Karpas-422 (cell line): Measurements from ENCODE around the gene ANO4. TPM values are rescaled to one million over a fixed set of nuclear protein-coding genes. Genes with fewer than 3 reads are reported as not detected.

Source experiments
- DNase-seq: peaks from one replicate; pipeline ENCODE4 v3.0.0-alpha.2; 2015
- H2AFZ ChIP-seq: fragments of 200-600 bp; sonication (generic); 2 replicates; pipeline ENCODE4 v1.6.1; 2014; ENCODE audit warnings: antibody characterized with exemption, low read length, mixed read lengths
- H3K27ac ChIP-seq: fragments of 200-600 bp; sonication (generic); 2 replicates; pipeline ENCODE4 v1.5.1; 2014; ENCODE audit warnings: mild to moderate bottlenecking, low read length, moderate library complexity
- H3K27me3 ChIP-seq: fragments of 200-600 bp; sonication (generic); 2 replicates; pipeline ENCODE4 v1.6.1; 2014; ENCODE audit warnings: low read length, mixed read lengths
- H3K36me3 ChIP-seq: fragments of 200-600 bp; sonication (generic); 2 replicates; pipeline ENCODE4 v1.6.1; 2014; ENCODE audit warnings: low read length, mixed read lengths; ENCODE audit not compliant: insufficient read depth
- H3K4me1 ChIP-seq: fragments of 200-600 bp; sonication (generic); 2 replicates; pipeline ENCODE4 v1.6.1; 2014; ENCODE audit warnings: mild to moderate bottlenecking, low read length, mixed read lengths
- H3K4me2 ChIP-seq: fragments of 200-600 bp; sonication (generic); 2 replicates; pipeline ENCODE4 v1.6.1; 2014; ENCODE audit warnings: low read length, low read depth, mild to moderate bottlenecking; ENCODE audit not compliant: poor library complexity, severe bottlenecking
- H3K4me3 ChIP-seq: fragments of 200-600 bp; sonication (generic); 2 replicates; pipeline ENCODE4 v1.5.1; 2014; ENCODE audit warnings: mild to moderate bottlenecking, antibody characterized with exemption, low read length, mixed read lengths
- H3K79me2 ChIP-seq: fragments of 200-600 bp; sonication (generic); 2 replicates; pipeline ENCODE4 v1.6.1; 2014; ENCODE audit warnings: mild to moderate bottlenecking, low read length, mixed read lengths
- H3K9ac ChIP-seq: fragments of 200-600 bp; sonication (generic); 2 replicates; pipeline ENCODE4 v1.6.0; 2014; ENCODE audit warnings: low read length
- H3K9me2 ChIP-seq: fragments of 200-600 bp; sonication (generic), shearing (Covaris generic); replicated peaks from 2 replicates; pipeline ENCODE4 v1.6.0; 2014; ENCODE audit warnings: mild to moderate bottlenecking, low read length, moderate library complexity; ENCODE audit not compliant: insufficient read depth
- H3K9me3 ChIP-seq: fragments of 300-700, 200-600 bp; sonication (generic); 2 replicates; pipeline ENCODE4 v1.6.1; 2014; ENCODE audit warnings: low read length, mixed read lengths
- H4K20me1 ChIP-seq: fragments of 200-600 bp; sonication (generic); 2 replicates; pipeline ENCODE4 v1.6.1; 2014; ENCODE audit warnings: mild to moderate bottlenecking, antibody characterized with exemption, low read length, low read depth; ENCODE audit not compliant: insufficient read depth
- total RNA-seq: library from RNA; depleted of rRNA; stranded (reverse); fragments of >200 nt; shearing (Covaris generic); gene quantifications from 2 replicates; pipeline ENCODE4 v1.2.3, GENCODE V29; 2014; ENCODE audit warnings: low replicate concordance

The ANO4 gene
- total RNA-seq, 1 experiment from 2014 or later, result not detected

GRCh38 chr12:100778967-100779590 lies 15.5 kb upstream of the ANO4 start:
- no peaks in the 10 kb centered on the region for H4K20me1 ChIP-seq
- H2AFZ ChIP-seq, result no peak overlapping the region
- H3K79me2 ChIP-seq, result no peaks in the 10 kb centered on the region
- H3K4me1 ChIP-seq, result no peaks in the 10 kb centered on the region
- H3K27ac ChIP-seq, result no peak overlapping the region
- 0 out of 2 replicates have a peak, but pooled peaks cover 2% of the 10 kb centered on the region for H3K27me3 ChIP-seq
- no peak overlapping the region for H3K9ac ChIP-seq
- DNase-seq, result no peak
- H3K4me2 ChIP-seq, result no peak overlapping the region
- no peaks in the 10 kb centered on the region for H3K36me3 ChIP-seq
- H3K4me3 ChIP-seq, result no peak overlapping the region
- H3K9me2 ChIP-seq, result no peaks in the 10 kb centered on the region
- H3K9me3 ChIP-seq, result no peaks in the 10 kb centered on the region

GRCh38 chr12:100789146-100789545 lies 5.4 kb upstream of the ANO4 start:
- no peaks in the 10 kb centered on the region for H3K27me3 ChIP-seq
- H2AFZ ChIP-seq, result no peak overlapping the region
- H3K9me2 ChIP-seq, result no peaks in the 10 kb centered on the region
- no peak overlapping the region for H3K9ac ChIP-seq
- H4K20me1 ChIP-seq, result no peaks in the 10 kb centered on the region
- no peaks in the 10 kb centered on the region for H3K4me1 ChIP-seq
- no peaks in the 10 kb centered on the region for H3K9me3 ChIP-seq
- no peak overlapping the region for H3K27ac ChIP-seq
- H3K4me3 ChIP-seq, result no peak overlapping the region
- H3K4me2 ChIP-seq, result no peak overlapping the region
- no peaks in the 10 kb centered on the region for H3K36me3 ChIP-seq
- DNase-seq, result no peak
- H3K79me2 ChIP-seq, result no peaks in the 10 kb centered on the region

GRCh38 chr12:100789975-100790374 lies 4.6 kb upstream of the ANO4 start:
- Histone ChIP-seq H3K4me3 (no peak overlapping the region), H3K4me2 (no peak overlapping the region), H2AFZ (no peak overlapping the region), H3K4me1 (no peaks in the 10 kb centered on the region), H3K79me2 (no peaks in the 10 kb centered on the region), H3K36me3 (no peaks in the 10 kb centered on the region), H3K9ac (no peak overlapping the region), H3K27ac (no peak overlapping the region), H4K20me1 (no peaks in the 10 kb centered on the region), H3K27me3 (no peaks in the 10 kb centered on the region), H3K9me2 (no peaks in the 10 kb centered on the region), H3K9me3 (no peaks in the 10 kb centered on the region)
- DNase-seq, result no peak

- Histone ChIP-seq H4K20me1 (no peaks in the 10 kb centered on the region), H3K9me2 (no peaks in the 10 kb centered on the region), H3K9ac (no peak overlapping the region), H3K79me2 (no peaks in the 10 kb centered on the region), H3K36me3 (no peaks in the 10 kb centered on the region), H3K27me3 (no peaks in the 10 kb centered on the region), H3K4me1 (no peaks in the 10 kb centered on the region), H3K4me3 (no peak overlapping the region), H3K4me2 (no peak overlapping the region), H2AFZ (no peak overlapping the region), H3K27ac (no peak overlapping the region), H3K9me3 (no peaks in the 10 kb centered on the region)
- no peak for DNase-seq
These were observed 4.0 kb upstream of the ANO4 start for GRCh38 chr12:100790552-100790951.

GRCh38 chr12:100793182-100793581 lies 1.4 kb upstream of the ANO4 start:
- Histone ChIP-seq H3K4me1 (no peaks in the 10 kb centered on the region), H3K9ac (no peak overlapping the region), H3K4me2 (no peak overlapping the region), H3K27ac (no peak overlapping the region), H4K20me1 (no peaks in the 10 kb centered on the region), H3K36me3 (no peaks in the 10 kb centered on the region), H3K9me2 (no peaks in the 10 kb centered on the region), H3K9me3 (no peaks in the 10 kb centered on the region), H3K79me2 (no peaks in the 10 kb centered on the region), H3K4me3 (no peak overlapping the region), H3K27me3 (no peaks in the 10 kb centered on the region), H2AFZ (no peak overlapping the region)
- no peak for DNase-seq

GRCh38 chr12:100795174-100795799 lies 711 bp downstream of the ANO4 start:
- no peak overlapping the region for H3K4me2 ChIP-seq
- no peaks in the 10 kb centered on the region for H3K4me1 ChIP-seq
- H3K9me3 ChIP-seq, result no peaks in the 10 kb centered on the region
- no peak overlapping the region for H2AFZ ChIP-seq
- no peaks in the 10 kb centered on the region for H3K9me2 ChIP-seq
- no peak overlapping the region for H3K9ac ChIP-seq
- DNase-seq, result no peak
- no peak overlapping the region for H3K27ac ChIP-seq
- H3K4me3 ChIP-seq, result no peak overlapping the region
- no peaks in the 10 kb centered on the region for H3K79me2 ChIP-seq
- H3K27me3 ChIP-seq, result no peaks in the 10 kb centered on the region
- no peaks in the 10 kb centered on the region for H3K36me3 ChIP-seq
- H4K20me1 ChIP-seq, result no peaks in the 10 kb centered on the region

GRCh38 chr12:100795800-100796179 lies 1.2 kb downstream of the ANO4 start:
- H3K36me3 ChIP-seq, result no peaks in the 10 kb centered on the region
- no peak overlapping the region for H2AFZ ChIP-seq
- no peak overlapping the region for H3K4me3 ChIP-seq
- H3K9ac ChIP-seq, result no peak overlapping the region
- H3K27me3 ChIP-seq, result no peaks in the 10 kb centered on the region
- H3K9me2 ChIP-seq, result no peaks in the 10 kb centered on the region
- no peak for DNase-seq
- no peaks in the 10 kb centered on the region for H4K20me1 ChIP-seq
- H3K9me3 ChIP-seq, result no peaks in the 10 kb centered on the region
- no peak overlapping the region for H3K27ac ChIP-seq
- no peaks in the 10 kb centered on the region for H3K4me1 ChIP-seq
- no peak overlapping the region for H3K4me2 ChIP-seq
- H3K79me2 ChIP-seq, result no peaks in the 10 kb centered on the region

GRCh38 chr12:100796621-100797020 lies 2.0 kb downstream of the ANO4 start:
- Histone ChIP-seq H3K9me2 (no peaks in the 10 kb centered on the region), H3K27me3 (no peaks in the 10 kb centered on the region), H3K79me2 (no peaks in the 10 kb centered on the region), H3K9ac (no peak overlapping the region), H3K9me3 (no peaks in the 10 kb centered on the region), H3K4me1 (no peaks in the 10 kb centered on the region), H3K4me2 (no peak overlapping the region), H2AFZ (no peak overlapping the region), H3K4me3 (no peak overlapping the region), H3K36me3 (no peaks in the 10 kb centered on the region), H4K20me1 (no peaks in the 10 kb centered on the region), H3K27ac (no peak overlapping the region)
- no peak for DNase-seq
